Measurements from ENCODE around the gene DSTN. TPM values are rescaled to one million over a fixed set of nuclear protein-coding genes. Genes with fewer than 3 reads are reported as not detected.

Gene DSTN
- total RNA-seq, 1 donor from 2014 or later: 157 TPM

- no peak for DNase-seq
Measured at GRCh38 chr20:17625246-17626051, 55.6 kb downstream of the DSTN start.

- DNase-seq: no peak
Measured at GRCh38 chr20:17626217-17627007, 56.5 kb downstream of the DSTN start.

- no peak for DNase-seq
Measured at GRCh38 chr20:17627101-17627955, 57.5 kb downstream of the DSTN start.

GRCh38 chr20:17628101-17628841 is 58.4 kb downstream of the DSTN start:
- DNase-seq: no peak

- DNase-seq: no peak
Measured at GRCh38 chr20:17629025-17629424, 59.1 kb downstream of the DSTN start.

GRCh38 chr20:17629678-17630089 is 59.8 kb downstream of the DSTN start:
- DNase-seq: no peak

- no peak for DNase-seq
Measured at GRCh38 chr20:17630151-17630805, 60.4 kb downstream of the DSTN start.

GRCh38 chr20:17630806-17631195 is 60.9 kb downstream of the DSTN start:
- DNase-seq: no peak

- DNase-seq: no peak
Measured at GRCh38 chr20:17631576-17632319, 61.9 kb downstream of the DSTN start.

GRCh38 chr20:17633221-17633849 is 63.5 kb downstream of the DSTN start:
- DNase-seq: no peak

GRCh38 chr20:17633850-17634500 is 64.1 kb downstream of the DSTN start:
- no peak for DNase-seq

- no peak for DNase-seq
Measured at GRCh38 chr20:17634661-17635331, 64.9 kb downstream of the DSTN start.

GRCh38 chr20:17635332-17636244 is 65.7 kb downstream of the DSTN start:
- DNase-seq: no peak

- no peak for DNase-seq
Measured at GRCh38 chr20:17636523-17637412, 66.9 kb downstream of the DSTN start.

- no peak for DNase-seq
Measured at GRCh38 chr20:17637413-17637780, 67.5 kb downstream of the DSTN start.

- no peak for DNase-seq
Measured at GRCh38 chr20:17637985-17638640, 68.2 kb downstream of the DSTN start.

Measured in dermis blood vessel endothelial cell (primary cell).